Hematopoietic multipotent progenitor cell treated with erythropoietin and hydrocortisone succinate and interleukin-3 and kit ligand, for 15 days (in vitro differentiated cells): ENCODE measurements around the gene POLD4.

Experiments used
- DNase-seq: peaks from one replicate; pipeline ENCODE4 v3.0.0-alpha.2; 2015; ENCODE audit warnings: low spot score

The POLD4 gene

DNA sequence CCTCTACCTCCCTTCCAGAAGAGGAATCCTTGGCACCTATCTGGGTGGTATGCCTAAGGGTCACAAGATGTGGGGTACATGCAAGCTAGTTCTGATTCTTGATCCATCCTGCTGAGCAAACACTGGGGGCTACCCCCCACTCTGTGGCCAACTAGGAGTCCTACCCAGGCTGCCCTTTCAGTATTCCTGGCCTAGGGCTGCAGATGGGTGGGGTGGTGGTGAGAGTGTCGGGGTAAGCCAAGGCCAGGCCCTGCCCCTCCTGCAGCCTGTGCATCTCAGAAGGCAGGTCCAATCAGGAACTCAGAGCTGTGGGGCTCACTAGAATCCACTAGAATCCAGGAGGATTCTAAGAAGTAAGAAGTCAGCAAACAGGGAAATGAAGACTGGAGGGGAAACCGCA is 39.1 kb downstream of the POLD4 start:
- no peak for DNase-seq

DNA sequence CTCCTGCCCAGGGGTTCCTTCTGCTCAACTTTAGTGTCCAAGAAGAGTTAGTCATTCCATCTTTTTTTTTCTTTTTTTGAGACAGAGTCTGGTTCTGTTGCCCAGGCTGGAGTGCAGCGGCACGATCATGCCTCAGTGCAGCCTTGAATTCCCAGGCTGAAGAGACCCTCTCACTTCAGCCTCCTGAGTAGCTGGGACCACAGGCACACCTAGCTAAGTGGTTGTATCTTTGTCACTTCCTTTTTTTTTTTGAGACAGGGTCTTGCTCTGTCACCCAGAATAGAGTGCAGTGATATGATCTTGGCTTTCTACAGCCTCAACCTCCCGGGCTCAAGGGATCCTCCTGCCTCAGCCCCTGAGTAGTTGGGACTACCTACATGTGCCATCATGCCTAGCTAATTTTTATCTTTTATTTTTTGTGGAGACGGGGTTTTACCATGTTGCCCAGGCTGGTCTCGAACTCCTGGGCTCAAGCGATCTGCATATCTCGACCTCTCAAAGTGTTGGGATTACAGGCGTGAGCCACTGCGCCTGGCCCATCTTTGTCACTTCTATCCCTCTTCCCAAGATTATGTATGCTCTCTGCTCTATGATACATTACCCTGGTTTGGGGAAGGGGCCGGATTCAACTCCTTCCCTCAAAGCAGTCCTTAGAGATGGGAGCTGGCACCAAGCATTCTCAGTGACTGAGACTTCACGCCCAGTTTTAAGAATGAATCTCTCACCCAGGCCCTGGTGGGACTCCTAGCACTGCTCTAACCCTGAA is 40.0 kb downstream of the POLD4 start:
- no peak for DNase-seq

DNA sequence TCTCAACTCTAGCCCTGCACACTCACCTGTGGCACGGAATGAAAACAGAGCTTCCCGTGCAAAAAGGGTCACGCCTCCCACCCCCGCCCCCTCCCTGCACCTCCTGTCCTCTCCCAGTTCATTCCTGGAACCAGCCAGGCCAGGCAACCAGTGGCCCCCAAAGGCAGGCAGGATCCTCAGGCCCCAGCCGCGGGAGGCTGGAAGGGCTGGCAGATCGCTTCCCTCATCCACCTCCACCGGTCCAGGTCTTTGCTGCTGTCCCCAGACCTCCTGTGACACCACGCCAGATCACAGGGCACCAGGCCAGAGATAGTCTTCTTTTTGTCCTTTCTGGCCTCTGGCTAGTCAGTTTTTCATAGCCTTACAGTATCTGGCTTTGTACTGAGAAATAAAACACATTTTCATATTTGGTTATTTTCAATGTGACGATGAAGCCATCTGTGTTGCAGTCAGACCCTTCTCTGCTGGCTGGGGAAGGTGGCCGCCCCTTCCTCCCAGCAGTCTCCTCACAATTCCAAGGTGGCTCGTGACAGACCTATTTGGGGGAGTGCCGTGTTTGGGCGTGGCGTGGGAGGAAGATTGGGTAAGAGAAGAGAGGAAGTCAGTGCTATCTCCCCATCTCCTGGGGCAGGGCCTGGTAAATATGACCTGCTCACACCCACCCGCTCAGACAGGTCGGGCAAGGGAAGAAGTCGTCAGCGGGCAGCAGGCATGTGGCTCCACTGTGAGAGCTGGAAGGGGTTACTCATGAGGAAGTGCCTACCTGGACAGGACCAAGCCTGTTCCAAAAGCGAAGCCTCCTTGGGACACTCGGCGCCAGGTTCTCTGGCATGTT is 40.9 kb downstream of the POLD4 start:
- peak; percentile 14 for DNase-seq

DNA sequence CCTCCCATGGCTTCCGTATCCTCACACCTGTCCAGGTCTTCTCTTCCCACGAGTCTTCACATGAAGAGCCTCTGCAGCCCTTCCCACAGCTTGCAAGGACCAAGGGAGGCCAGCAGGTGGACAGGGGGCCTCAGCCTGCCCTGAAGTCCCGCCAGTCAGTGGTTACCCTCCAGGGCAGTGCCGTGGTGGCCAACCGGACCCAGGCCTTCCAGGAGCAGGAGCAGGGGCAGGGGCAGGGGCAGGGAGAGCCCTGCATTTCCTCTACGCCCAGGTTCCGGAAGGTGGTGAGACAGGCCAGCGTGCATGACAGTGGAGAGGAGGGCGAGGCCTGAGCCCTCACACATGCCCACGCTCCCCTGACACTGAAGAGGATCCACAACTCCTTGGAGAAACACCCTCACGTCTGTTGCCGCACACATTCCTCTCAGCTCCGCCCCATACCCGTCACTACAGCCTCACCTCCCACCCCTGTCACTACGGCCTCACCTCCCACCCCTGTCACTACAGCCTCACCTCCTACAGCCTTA is 41.7 kb downstream of the POLD4 start:
- DNase-seq: no peak

DNA sequence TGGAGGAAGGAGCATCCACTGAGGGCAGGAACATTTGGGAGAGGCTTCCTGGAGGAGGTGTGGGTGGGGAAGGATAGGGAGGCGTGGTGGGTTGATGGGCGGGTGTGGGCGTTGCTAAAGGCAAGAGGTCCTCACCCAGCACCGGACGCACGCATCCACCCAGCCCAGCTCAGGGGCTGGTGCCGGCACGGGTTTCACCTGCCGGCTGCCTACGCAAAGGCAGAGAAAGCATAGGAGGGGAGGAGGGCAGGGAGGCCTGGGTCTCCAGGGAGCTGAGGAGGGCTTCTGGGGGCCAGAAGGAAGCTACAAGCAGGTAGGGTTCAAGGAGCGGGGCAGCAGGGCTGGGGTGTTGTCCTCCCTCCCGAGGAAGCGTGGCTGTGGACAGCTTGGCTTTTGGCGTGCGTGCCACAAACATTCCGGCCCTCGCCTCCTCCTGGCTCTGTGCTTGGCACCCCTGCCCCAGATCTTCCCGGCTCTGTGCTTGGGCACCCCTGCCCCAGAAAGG is 42.2 kb downstream of the POLD4 start:
- no peak for DNase-seq

DNA sequence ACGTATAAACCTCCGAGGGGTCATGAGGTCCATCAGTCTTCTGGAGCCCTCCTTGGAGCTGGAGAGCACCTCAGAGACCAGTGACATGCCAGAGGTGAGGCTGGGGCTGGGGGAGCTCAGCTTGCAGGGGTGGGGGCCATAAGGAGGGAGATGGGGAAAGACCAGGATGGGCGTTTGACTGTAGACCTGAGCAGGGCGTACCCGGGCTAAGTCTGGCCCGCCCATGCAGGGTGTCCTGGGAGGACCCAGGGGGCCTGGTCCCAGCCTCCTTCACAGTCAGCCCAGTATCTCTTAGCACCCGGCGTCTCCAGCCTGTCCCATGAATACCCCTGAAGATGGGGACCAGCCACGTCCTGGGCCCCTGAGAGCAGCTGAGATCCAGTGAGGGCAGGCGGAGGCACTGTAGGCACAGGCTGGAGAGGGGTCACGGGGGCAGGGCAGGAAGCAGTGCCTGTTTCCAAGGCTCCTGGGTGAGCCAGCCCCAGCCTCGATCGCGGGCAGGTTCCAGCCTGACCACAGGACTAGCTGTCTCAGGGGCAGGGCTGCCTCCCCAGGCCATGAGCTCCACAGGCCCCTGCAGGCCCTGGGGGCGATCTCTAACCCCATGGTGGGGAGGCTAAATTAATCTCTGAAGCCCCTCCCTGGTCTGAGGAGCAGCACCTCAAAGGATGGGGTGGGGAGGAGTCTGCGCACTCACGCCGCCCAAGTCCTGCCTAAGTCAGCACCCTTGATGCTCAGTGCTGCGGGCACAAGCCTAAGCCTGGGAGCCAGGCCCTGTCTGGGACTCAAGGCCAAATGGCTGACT is 42.9 kb downstream of the POLD4 start:
- DNase-seq: no peak

DNA sequence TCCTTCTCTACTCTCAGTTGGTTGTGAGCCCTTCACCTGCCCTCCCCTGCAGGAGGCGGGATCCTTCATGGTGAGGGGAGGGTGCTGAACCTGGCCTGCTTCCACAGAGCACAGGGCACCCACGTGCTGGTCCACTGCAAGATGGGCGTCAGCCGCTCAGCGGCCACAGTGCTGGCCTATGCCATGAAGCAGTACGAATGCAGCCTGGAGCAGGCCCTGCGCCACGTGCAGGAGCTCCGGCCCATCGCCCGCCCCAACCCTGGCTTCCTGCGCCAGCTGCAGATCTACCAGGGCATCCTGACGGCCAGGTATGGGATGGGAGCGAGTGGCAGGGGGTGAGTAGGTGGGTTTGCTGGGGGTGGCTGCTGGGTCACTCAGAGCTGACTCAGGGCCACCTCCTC is 43.7 kb downstream of the POLD4 start:
- no peak for DNase-seq

DNA sequence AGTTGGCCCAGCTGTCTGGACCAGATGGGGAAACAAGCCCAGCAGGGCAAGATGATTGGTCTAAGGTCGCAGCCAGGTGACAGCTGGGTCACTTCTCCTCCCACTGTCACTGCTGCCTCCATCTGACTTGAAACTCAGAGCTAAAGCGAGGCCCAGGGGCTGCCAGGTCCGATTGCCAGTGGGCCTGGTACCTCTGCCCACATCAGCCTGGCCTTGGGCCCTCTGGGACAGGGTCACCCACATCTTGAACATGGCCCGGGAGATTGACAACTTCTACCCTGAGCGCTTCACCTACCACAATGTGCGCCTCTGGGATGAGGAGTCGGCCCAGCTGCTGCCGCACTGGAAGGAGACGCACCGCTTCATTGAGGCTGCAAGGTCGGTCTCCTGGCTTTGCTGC is 44.2 kb downstream of the POLD4 start:
- no peak for DNase-seq

DNA sequence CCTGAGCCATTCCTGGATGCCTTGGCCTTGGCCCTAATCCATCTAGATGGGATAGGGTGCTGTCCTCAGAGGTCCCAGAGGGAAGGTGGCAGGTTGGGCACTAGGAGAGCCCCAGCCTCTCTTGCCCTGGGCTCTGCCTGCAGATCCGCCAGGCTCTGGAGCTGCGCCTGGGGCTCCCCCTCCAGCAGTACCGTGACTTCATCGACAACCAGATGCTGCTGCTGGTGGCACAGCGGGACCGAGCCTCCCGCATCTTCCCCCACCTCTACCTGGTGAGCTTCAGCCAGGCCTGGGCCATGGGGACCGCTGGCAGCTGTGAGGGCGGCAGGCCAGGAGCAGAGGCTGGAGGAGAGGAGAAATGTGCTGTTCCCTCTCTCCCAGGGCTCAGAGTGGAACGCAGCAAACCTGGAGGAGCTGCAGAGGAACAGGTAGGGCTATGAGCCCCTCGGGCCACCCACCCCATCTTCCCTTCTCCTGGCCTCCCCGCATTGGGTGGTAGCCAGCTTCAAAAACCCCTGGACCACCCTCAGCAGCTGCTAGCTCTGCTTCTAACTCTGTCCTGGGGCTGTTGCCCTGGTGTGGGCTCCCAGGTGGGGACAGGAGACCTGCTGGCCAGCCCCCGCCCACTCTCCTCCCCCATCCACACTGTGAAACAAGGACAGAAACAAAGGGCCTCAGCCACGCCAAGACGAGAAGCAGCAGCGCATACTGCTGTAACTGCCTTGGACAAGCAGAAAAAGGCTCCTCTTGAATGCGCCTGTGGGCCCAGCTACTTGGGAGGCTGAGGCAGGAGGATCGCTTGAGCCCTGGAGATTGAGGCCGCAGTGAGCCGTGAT is 45.1 kb downstream of the POLD4 start:
- DNase-seq: no peak

DNA sequence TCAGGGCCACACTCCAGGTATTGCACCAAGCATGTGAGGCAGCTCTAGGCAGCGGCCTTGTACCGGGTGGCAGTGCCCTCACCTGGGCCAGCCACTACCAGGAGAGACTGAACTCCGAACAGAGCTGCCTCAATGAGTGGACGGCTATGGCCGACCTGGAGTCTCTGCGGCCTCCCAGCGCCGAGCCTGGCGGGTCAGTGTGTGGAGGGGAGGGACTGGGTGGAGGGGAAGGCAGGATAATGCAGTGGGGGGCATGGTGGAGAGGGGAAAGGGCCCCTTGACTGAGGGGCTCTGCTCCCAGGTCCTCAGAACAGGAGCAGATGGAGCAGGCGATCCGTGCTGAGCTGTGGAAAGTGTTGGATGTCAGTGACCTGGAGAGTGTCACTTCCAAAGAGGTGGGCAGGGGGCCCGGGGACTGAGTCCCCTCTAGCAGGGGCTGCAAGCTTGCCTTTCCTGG is 45.8 kb downstream of the POLD4 start:
- no peak for DNase-seq

DNA sequence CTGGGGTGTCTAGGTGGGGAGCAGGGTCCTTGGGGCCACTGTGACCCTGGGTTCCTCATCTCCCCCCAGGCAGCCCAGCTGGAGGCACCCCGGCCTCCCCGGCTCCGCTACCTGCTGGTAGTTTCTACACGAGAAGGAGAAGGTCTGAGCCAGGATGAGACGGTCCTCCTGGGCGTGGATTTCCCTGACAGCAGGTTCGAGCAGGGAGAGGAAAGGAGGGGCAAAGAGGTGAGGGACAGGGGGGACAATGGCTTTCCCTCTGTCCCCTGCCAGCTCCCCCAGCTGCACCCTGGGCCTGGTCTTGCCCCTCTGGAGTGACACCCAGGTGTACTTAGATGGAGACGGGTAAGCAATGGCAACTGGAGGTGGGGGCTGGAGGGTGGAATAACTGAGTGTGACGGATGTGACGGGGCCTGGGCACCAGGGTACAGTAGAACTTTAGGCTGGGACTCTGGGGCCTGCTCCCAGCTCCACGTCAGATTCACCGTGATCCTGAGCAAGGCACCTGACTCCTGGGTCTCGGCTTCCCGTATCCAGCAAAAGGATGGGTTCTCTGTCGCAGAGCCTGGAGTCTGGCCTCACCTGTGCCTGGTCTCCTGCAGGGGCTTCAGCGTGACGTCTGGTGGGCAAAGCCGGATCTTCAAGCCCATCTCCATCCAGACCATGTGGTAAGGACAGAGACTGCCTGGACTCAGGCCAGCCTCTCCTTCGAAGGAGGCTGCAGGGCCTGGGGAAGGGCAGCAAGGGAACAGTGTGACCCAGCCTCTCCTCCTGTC is 46.4 kb downstream of the POLD4 start:
- no peak for DNase-seq

DNA sequence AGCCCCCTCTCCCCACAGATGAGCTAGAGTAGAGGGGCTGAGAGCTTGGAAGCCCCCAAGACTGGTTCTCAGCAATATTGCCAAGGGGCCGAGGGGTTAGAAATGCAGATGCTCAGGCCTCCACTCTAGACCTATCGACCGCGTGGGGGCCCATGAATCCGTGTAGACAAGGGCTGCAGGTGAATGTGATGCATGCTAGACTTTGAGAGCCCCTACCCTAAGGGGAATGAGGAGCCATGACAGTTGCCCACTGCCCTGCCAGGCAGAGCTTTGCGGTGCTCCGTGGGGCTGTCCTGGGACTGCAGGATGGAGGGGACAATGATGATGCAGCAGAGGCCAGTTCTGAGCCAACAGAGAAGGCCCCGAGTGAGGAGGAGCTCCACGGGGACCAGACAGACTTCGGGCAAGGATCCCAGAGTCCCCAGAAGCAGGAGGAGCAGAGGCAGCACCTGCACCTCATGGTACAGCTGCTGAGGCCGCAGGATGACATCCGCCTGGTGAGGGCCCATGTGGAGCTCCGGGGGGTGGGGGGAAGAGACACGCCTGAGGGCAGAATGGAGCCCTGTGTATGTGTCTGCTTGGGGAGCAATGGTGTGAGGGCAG is 48.7 kb downstream of the POLD4 start:
- DNase-seq: no peak

DNA sequence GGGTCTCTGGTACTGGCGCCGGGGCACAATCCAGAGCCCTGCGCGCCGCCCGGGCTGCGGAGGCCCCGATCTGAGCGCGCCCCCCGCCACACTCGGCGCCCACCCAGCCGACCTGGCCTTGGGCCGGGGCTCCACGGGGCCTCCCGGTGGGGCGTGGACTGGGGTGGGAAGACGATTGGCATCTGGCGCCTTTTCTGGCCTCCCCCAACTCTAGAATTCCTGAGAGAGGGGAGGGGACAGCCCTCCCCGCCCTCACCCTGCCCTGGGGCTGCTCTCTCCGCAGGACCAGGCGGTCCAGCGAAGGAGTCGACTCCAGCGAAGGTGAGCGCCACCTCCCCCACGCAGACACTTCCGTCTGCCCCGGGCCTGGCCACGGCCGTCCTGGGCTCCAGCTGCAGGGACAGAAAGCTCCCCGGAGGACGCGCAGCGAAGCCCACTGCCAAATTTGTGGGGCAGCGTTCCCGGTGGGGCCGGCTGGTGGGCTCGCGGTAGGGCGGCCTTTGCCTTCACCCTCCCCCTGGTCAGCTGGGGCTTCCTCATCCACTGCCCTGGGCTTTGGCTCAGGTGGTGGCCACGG is 49.4 kb downstream of the POLD4 start:
- DNase-seq: no peak

DNA sequence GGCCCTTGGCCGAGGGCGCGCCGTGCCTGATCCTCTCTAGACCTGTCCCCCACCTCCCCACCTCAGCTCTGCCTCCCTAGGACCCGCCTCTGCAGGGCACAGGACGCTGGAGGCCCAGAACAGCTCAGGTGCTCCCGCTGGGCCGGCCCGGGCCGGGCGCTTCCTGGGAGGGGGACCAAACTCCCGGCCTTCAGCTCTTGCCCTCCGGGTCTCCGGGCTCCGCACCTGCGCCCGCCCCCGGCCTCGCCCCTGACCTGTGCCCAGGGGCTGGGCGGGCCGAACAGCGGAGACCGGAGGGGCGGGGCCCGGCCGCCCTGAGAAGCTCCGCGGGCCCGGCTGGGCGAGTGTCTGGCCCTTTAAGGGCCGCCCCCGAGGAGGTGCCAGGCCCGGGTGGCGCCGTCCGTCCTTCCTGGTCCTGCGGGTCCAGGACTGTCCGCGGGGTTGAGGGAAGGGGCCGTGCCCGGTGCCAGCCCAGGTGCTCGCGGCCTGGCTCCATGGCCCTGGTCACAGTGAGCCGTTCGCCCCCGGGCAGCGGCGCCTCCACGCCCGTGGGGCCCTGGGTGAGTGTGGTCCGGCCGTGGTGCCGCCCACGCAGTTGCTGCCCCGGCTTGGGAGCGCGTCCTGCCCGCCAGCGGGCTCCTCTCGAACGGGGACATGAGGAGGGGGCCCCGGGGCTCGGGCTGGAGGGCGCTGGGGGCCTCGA is 50.1 kb downstream of the POLD4 start, which contains the start of gene SSH3:
Gene SSH3 (plus strand): TSS at position 399 of the 703 bp plus-strand sequence. CDS start 96 bp downstream, at position 495.
- peak; percentile 56 for DNase-seq

DNA sequence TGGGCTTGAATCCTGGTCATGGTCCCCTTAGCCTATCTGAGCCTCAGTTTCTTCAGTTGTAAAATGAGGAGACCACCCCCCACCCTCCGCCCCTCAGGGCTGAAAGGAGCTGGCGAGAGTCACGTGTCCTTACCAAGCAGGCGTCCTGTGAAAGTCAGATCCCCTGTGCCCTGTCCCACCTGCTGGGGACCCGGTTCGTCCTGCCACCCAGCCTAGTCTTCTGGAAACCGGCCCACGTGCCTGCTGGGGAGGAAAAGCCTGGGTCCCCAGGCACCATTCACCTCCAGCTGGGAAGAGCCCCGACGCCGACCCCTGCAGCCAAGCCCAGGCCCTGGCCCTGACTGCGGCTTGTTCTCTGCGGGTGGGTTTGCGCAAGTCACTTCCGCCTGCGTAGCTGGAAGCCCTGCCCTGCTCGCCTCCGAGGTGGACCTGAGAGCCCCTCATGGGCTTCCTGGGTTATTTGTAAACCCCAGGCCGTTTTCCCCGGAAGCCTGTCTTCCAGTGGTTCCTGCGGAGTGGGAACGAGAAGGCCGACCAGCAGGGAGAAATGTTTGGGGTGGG is 50.7 kb downstream of the POLD4 start:
- DNase-seq: no peak

DNA sequence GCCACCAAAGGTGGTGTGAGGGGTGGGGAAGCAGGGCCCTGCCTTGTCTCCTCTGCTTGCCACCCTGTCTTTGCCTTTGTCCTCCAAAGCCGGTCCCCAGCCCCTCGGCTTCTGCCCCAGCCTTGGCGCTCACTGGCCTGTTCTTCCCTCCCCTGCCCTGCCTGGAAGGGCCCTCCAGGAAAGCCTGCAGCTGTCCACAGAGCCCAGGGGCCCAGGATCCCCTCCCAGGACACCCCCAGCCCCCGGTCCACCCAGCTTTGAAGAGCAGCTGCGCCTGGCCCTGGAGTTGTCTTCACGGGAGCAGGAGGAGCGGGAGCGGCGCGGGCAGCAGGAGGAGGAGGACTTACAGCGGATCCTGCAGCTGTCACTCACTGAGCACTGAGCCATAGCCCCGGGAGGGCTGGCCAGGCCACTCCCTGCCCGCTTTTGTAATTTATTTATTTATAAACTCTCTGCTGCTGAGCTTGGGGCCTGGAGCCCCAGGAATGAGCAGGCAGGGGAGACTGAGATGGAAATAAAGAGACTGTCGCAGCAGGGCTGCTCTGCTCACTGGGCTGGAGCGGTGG is 51.3 kb downstream of the POLD4 start:
- no peak for DNase-seq

DNA sequence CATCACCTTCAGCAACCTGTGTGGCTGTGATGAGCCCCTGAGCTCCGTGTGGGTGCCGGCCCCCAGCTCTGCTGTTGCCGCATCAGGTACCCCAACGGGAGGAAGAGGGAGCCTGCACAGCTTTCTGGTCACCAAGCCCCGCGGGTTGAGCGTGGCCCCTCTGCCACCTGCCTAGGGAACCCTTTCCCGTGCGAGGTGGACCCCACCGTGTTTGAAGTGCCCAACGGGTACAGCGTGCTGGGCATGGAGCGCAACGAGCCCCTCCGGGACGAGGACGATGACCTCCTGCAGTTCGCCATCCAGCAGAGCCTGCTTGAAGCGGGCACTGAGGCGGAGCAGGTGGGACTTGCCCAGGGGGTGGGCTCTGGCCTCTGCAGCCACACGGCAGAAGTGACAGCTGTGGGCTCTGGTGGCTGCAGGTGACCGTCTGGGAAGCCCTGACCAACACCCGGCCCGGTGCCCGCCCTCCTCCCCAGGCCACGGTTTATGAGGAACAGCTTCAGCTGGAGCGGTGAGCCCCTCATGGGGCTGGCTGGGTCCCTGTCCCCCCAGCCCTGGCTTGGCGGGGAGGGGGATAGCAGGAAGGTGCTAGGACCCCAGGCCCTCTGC is 51.9 kb downstream of the POLD4 start:
- no peak for DNase-seq
